IPS-11a (cell line): ENCODE measurements around the gene CCDC14.
"Not testable (repeated sequence)": the region's sequence is repeated elsewhere in the genome, so short reads cannot be mapped to it uniquely, and the experiment has no call there.

Source experiments
- H3K4me3 ChIP-seq: one replicate; pipeline ENCODE4 v1.5.1; 2013; ENCODE audit warnings: low read depth, low read length, control low read depth

Gene CCDC14

GRCh38 chr3:123960781-123961507 is at the start of gene CCDC14:
CCDC14 (minus strand) TSS chr3:123961229; CDS start chr3:123961173, 56 bp downstream.
- peak within 1 kb of the TSS; percentile 91 for H3K4me3 ChIP-seq

GRCh38 chr3:124008321-124008720 is 47.3 kb upstream of the CCDC14 start:
- H3K4me3 ChIP-seq: not testable (repeated sequence)

- no peak overlapping the region for H3K4me3 ChIP-seq
Observed at GRCh38 chr3:124007186-124007585, 46.2 kb upstream of the CCDC14 start.

- not testable (repeated sequence) for H3K4me3 ChIP-seq
Observed at GRCh38 chr3:124002405-124003079, 41.5 kb upstream of the CCDC14 start.

GRCh38 chr3:124001366-124001765 is 40.3 kb upstream of the CCDC14 start:
- H3K4me3 ChIP-seq: not testable (repeated sequence)

- no peak overlapping the region for H3K4me3 ChIP-seq
Observed at GRCh38 chr3:123997543-123997942, 36.5 kb upstream of the CCDC14 start.

GRCh38 chr3:123993818-123994217 is 32.8 kb upstream of the CCDC14 start:
- H3K4me3 ChIP-seq: no peak overlapping the region

GRCh38 chr3:123991730-123992588 is 30.9 kb upstream of the CCDC14 start, which contains the start of gene ROPN1:
ROPN1 (minus strand) TSS chr3:123992124; CDS start chr3:123980481, 11,643 bp downstream.
- H3K4me3 ChIP-seq: not testable (repeated sequence)

GRCh38 chr3:123986427-123986826 is 25.4 kb upstream of the CCDC14 start:
- H3K4me3 ChIP-seq: no peak overlapping the region

- no peak overlapping the region for H3K4me3 ChIP-seq
Observed at GRCh38 chr3:123984957-123985356, 23.9 kb upstream of the CCDC14 start.

GRCh38 chr3:123984350-123984749 is 23.3 kb upstream of the CCDC14 start:
- H3K4me3 ChIP-seq: no peak overlapping the region

- not testable (repeated sequence) for H3K4me3 ChIP-seq
Observed at GRCh38 chr3:123981317-123981716, 20.3 kb upstream of the CCDC14 start.

GRCh38 chr3:123980539-123980938 is 19.5 kb upstream of the CCDC14 start:
- H3K4me3 ChIP-seq: no peak overlapping the region

GRCh38 chr3:123979525-123980501 is 18.8 kb upstream of the CCDC14 start:
- H3K4me3 ChIP-seq: peak overlapping the region; percentile 37

GRCh38 chr3:123976904-123977303 is 15.9 kb upstream of the CCDC14 start:
- not testable (repeated sequence) for H3K4me3 ChIP-seq

GRCh38 chr3:123976181-123976898 is 15.3 kb upstream of the CCDC14 start:
- not testable (repeated sequence) for H3K4me3 ChIP-seq

- not testable (repeated sequence) for H3K4me3 ChIP-seq
Observed at GRCh38 chr3:123975030-123975429, 14.0 kb upstream of the CCDC14 start.

GRCh38 chr3:123971406-123971805 is 10.4 kb upstream of the CCDC14 start:
- no peak overlapping the region for H3K4me3 ChIP-seq

- H3K4me3 ChIP-seq: not testable (repeated sequence)
Observed at GRCh38 chr3:123967260-123967659, 6.2 kb upstream of the CCDC14 start.

- not testable (repeated sequence) for H3K4me3 ChIP-seq
Observed at GRCh38 chr3:123966799-123967198, 5.8 kb upstream of the CCDC14 start.
